Measurements from ENCODE around the gene ANGEL2. TPM values are rescaled to one million over a fixed set of nuclear protein-coding genes. Genes with fewer than 3 reads are reported as not detected.

Gene ANGEL2
- total and polyA plus RNA-seq, 2 of the 13 experiments (the other 11 are each of a cell fraction or from before 2014, with no cell fraction given), result 12.3 to 25.4 TPM

DNA sequence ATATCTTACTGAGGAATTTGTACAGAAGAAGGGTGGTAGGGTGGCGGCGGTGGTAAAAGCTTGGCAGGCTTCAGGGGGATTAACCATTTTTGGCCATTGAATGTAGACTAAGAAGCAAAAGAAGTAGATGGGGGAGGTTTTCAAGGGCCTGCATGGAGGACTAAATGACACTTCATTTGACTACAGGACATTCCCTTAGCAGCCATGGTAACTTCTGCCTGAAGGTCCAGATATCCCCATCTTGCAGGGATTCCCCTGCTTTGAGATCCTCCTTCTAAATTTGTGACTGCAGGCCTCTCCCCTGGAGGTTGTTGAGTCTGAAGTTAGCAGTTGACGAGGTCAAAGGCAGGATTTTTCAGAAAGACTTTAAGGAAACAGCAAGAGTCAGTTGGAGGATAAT is 60.6 kb downstream of the ANGEL2 start (continued):
- no peak for TF ChIP-seq EHMT2 (IDR thresholded peaks at IDR 0.05; ENCODE audit: borderline replicate concordance, low read depth, low read length)
- TF ChIP-seq, protein P1, sequence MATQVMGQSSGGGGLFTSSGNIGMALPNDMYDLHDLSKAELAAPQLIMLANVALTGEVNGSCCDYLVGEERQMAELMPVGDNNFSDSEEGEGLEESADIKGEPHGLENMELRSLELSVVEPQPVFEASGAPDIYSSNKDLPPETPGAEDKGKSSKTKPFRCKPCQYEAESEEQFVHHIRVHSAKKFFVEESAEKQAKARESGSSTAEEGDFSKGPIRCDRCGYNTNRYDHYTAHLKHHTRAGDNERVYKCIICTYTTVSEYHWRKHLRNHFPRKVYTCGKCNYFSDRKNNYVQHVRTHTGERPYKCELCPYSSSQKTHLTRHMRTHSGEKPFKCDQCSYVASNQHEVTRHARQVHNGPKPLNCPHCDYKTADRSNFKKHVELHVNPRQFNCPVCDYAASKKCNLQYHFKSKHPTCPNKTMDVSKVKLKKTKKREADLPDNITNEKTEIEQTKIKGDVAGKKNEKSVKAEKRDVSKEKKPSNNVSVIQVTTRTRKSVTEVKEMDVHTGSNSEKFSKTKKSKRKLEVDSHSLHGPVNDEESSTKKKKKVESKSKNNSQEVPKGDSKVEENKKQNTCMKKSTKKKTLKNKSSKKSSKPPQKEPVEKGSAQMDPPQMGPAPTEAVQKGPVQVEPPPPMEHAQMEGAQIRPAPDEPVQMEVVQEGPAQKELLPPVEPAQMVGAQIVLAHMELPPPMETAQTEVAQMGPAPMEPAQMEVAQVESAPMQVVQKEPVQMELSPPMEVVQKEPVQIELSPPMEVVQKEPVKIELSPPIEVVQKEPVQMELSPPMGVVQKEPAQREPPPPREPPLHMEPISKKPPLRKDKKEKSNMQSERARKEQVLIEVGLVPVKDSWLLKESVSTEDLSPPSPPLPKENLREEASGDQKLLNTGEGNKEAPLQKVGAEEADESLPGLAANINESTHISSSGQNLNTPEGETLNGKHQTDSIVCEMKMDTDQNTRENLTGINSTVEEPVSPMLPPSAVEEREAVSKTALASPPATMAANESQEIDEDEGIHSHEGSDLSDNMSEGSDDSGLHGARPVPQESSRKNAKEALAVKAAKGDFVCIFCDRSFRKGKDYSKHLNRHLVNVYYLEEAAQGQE (IDR thresholded peaks at IDR 0.05; ENCODE audit: borderline replicate concordance in 1 of 2, low read depth in 1 of 2, low read length in 2 of 2), result no peak
- no peak for TF ChIP-seq TSC22D2 (CRISPR knock-in tag; IDR thresholded peaks at IDR 0.05; ENCODE audit: borderline replicate concordance)
- TF ChIP-seq ZFP36 (IDR thresholded peaks at IDR 0.05; ENCODE audit: borderline replicate concordance, low read depth, low read length, partially characterized antibody), result no peak
- no peak for TF ChIP-seq FOXA1 (IDR thresholded peaks at IDR 0.05)
- no peak for TF ChIP-seq FOXA1 (CRISPR knock-in tag; IDR thresholded peaks at IDR 0.05)
- TF ChIP-seq ZNF367 (CRISPR knock-in tag; IDR thresholded peaks at IDR 0.05; ENCODE audit: borderline replicate concordance), result no peak

DNA sequence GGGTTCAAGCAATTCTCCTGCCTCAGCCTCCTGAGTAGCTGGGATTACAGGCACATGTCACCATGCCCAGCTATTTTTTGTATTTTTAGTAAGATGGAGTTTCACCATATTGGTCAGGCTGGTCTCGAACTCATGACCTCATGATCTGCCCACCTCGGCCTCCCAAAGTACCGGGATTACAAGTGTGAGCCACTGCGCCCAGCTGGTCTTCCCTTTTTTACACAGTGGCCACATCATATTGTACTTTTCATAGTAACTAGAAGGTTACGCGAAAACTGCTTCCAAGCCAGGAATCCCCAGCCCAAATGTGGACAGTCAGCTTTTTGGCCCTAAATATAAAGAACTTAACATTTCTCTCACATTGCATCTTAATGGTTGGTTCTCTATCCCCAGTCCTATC is 61.2 kb downstream of the ANGEL2 start:
- CTCF ChIA-PET (ENCODE audit: low intra/inter-chr PET ratio, low total read pairs), result no interaction called here

More for the DNA sequence above, 61.2 kb downstream of the ANGEL2 start:
- Histone ChIP-seq H3K27ac (ENCODE audit: extremely low read length, insufficient read depth, low read length) (no peak overlapping the region), H3K79me2 (ENCODE audit: insufficient read depth, low read length) (no peaks in the 10 kb centered on the region), H4K20me1 (ENCODE audit: insufficient read depth, low read length) (no peaks in the 10 kb centered on the region), H3K27me3 (ENCODE audit: control insufficient read depth in 1 of 2, insufficient read depth in 2 of 2, low read length in 2 of 2) (no peaks in the 10 kb centered on the region), H3K36me3 (replicated peaks in 1 of 2; ENCODE audit: control insufficient read depth in 1 of 2, insufficient read depth in 2 of 2, low read length in 2 of 2) (no peaks in the 10 kb centered on the region), H3K4me2 (ENCODE audit: low read depth, low read length) (no peak overlapping the region), H3K9ac (ENCODE audit: insufficient read depth, low read depth, low read length) (no peak overlapping the region), H3K9me3 (ENCODE audit: low read length) (no peaks in the 10 kb centered on the region), H2AFZ (ENCODE audit: low read length) (no peak overlapping the region), H3K4me3 (replicated peaks in 1 of 3; ENCODE audit: insufficient read depth in 1 of 3, low read depth in 2 of 3, low read length in 3 of 3) (no peak overlapping the region), H3K4me1 (ENCODE audit: insufficient read depth, low read length) (peaks cover 7% of the 10 kb centered on the region; the same call in 1 of the 2 replicates)
- no peak for DNase-seq (ENCODE audit: low spot score)
- in situ Hi-C loops (cut with HindIII; ENCODE audit: extremely low pct_ligation_motif_present, low pct_unique_long_range_greater_than_20kb), result no loop called here
- FAIRE-seq, result no peak
- no TSS peak for BruUV-seq (replicated peaks)
- POLR2A ChIA-PET, result no interaction called here
- no peak for ATAC-seq
- no peak for TF ChIP-seq NFE2L1 (CRISPR knock-in tag; IDR thresholded peaks at IDR 0.05; ENCODE audit: borderline replicate concordance)
- no peak for TF ChIP-seq ZNF225 (CRISPR knock-in tag; IDR thresholded peaks at IDR 0.05)
- TF ChIP-seq, protein P2, sequence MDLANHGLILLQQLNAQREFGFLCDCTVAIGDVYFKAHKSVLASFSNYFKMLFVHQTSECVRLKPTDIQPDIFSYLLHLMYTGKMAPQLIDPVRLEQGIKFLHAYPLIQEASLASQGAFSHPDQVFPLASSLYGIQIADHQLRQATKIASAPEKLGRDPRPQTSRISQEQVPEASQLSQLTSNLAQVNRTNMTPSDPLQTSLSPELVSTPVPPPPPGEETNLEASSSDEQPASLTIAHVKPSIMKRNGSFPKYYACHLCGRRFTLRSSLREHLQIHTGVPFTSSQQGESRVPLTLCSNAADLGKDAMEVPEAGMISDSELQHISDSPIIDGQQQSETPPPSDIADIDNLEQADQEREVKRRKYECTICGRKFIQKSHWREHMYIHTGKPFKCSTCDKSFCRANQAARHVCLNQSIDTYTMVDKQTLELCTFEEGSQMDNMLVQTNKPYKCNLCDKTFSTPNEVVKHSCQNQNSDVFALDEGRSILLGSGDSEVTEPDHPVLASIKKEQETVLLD (CRISPR knock-in tag; IDR thresholded peaks at IDR 0.05; ENCODE audit: low read depth), result no peak
- TF ChIP-seq ZNF724P (CRISPR knock-in tag; IDR thresholded peaks at IDR 0.05; ENCODE audit: borderline replicate concordance), result no peak
- no peak for TF ChIP-seq EZH2 (conservative IDR thresholded peaks at IDR 0.05; ENCODE audit: low read depth, low read length)
- no peak for TF ChIP-seq KAT7 (CRISPR knock-in tag; IDR thresholded peaks at IDR 0.05; ENCODE audit: borderline replicate concordance)
- no peak for TF ChIP-seq ZNF773 (CRISPR knock-in tag; IDR thresholded peaks at IDR 0.05; ENCODE audit: borderline replicate concordance)
- intact Hi-C loops (cut with micrococcal nuclease; ENCODE audit: unreplicated experiment), result no loop called here
- WGBS (ENCODE audit: low lambda C conversion rate), result 84% methylated on average over 6 of the region's 6 CpGs

Data from HepG2 (cell line).